ENCODE data around the gene CILP. TPM values are rescaled to one million over a fixed set of nuclear protein-coding genes. Genes with fewer than 3 reads are reported as not detected.

CILP gene
- total and polyA plus RNA-seq, 2 of the 13 experiments (the other 11 are each of a cell fraction or from before 2014, with no cell fraction given) = 0.03 TPM; not detected in 1

DNA sequence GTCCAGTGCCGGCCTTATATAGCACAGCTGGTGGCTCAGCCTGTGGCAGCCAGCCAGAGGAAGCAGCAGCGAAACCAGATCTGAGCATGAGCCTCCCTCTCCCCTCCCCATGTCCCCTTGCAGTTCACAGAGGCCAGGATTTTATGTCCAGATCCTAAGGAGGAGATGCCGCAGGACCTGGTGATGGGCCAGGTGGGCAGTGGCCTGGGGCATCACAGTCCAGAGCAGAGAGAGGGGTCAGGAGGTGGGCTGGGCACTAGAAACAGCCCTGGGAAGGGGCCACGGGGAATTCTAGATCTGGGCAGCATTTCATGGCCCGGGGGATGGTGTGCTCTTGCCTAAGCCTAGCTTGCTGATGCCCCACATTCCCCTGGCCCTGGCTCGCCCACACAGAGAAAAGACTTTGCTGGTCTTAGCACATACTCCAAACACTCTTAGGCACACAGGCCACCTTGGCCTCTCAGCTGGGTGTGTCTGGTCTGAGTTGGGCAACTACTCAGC, 259 bp upstream of the CILP start:
- intact Hi-C loops (cut with micrococcal nuclease; ENCODE audit: unreplicated experiment) = no loop called here
- H3K27ac ChIP-seq (ENCODE audit: extremely low read length, insufficient read depth, low read length) = no peak overlapping the region
- H3K79me2 ChIP-seq (ENCODE audit: insufficient read depth, low read length) = no peaks in the 10 kb centered on the region
- 90% methylated on average over 1 of the region's 6 CpGs for WGBS (ENCODE audit: low lambda C conversion rate)
- H3K4me2 ChIP-seq (ENCODE audit: low read depth, low read length) = no peak overlapping the region
- H4K20me1 ChIP-seq (ENCODE audit: insufficient read depth, low read length) = no peaks in the 10 kb centered on the region
- no TSS peak for BruUV-seq (replicated peaks)
- ChIA-PET POLR2A (interaction anchor here (2.4 kb wide), 1 partner anchor 89 kb away, joined by 7 read pairs; no protein-coding TSS in a partner anchor), CTCF (ENCODE audit: low intra/inter-chr PET ratio, low total read pairs) (interaction anchor here (1.3 kb wide), 1 partner anchor 22 kb away, joined by 4 read pairs; no protein-coding TSS in a partner anchor)
- H3K4me3 ChIP-seq (replicated peaks in 1 of 3; ENCODE audit: insufficient read depth in 1 of 3, low read depth in 2 of 3, low read length in 3 of 3) = no peak overlapping the region; a peak in 1 of 6 replicates
- no peak for FAIRE-seq
- no peaks in the 10 kb centered on the region for H3K36me3 ChIP-seq (replicated peaks in 1 of 2; ENCODE audit: control insufficient read depth in 1 of 2, insufficient read depth in 2 of 2, low read length in 2 of 2)
- no peaks in the 10 kb centered on the region for H3K9me3 ChIP-seq (ENCODE audit: low read length)
- H3K4me1 ChIP-seq (ENCODE audit: insufficient read depth, low read length) = peaks cover 23% of the 10 kb centered on the region
- H3K9ac ChIP-seq (ENCODE audit: insufficient read depth, low read depth, low read length) = no peak overlapping the region
- ATAC-seq = no peak
- no peak overlapping the region for H2AFZ ChIP-seq (ENCODE audit: low read length)
- in situ Hi-C loops (cut with HindIII; ENCODE audit: extremely low pct_ligation_motif_present, low pct_unique_long_range_greater_than_20kb) = no loop called here
- DNase-seq (ENCODE audit: low spot score) = no peak
- peaks cover 5 to 52% of the 10 kb centered on the region in 2 experiments; a peak in 4 of 5 replicates for H3K27me3 ChIP-seq (ENCODE audit: control insufficient read depth in 1 of 2, insufficient read depth in 2 of 2, low read length in 2 of 2)
- TF ChIP-seq, protein P1, sequence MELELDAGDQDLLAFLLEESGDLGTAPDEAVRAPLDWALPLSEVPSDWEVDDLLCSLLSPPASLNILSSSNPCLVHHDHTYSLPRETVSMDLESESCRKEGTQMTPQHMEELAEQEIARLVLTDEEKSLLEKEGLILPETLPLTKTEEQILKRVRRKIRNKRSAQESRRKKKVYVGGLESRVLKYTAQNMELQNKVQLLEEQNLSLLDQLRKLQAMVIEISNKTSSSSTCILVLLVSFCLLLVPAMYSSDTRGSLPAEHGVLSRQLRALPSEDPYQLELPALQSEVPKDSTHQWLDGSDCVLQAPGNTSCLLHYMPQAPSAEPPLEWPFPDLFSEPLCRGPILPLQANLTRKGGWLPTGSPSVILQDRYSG (CRISPR knock-in tag; IDR thresholded peaks at IDR 0.05) = no peak
- TF ChIP-seq POGZ (CRISPR knock-in tag; IDR thresholded peaks at IDR 0.05) = no peak
- TF ChIP-seq TCF7 (IDR thresholded peaks at IDR 0.05; ENCODE audit: low read depth) = no peak
- no peak for TF ChIP-seq ZMYM4 (CRISPR knock-in tag; IDR thresholded peaks at IDR 0.05)
- TF ChIP-seq, protein P2, sequence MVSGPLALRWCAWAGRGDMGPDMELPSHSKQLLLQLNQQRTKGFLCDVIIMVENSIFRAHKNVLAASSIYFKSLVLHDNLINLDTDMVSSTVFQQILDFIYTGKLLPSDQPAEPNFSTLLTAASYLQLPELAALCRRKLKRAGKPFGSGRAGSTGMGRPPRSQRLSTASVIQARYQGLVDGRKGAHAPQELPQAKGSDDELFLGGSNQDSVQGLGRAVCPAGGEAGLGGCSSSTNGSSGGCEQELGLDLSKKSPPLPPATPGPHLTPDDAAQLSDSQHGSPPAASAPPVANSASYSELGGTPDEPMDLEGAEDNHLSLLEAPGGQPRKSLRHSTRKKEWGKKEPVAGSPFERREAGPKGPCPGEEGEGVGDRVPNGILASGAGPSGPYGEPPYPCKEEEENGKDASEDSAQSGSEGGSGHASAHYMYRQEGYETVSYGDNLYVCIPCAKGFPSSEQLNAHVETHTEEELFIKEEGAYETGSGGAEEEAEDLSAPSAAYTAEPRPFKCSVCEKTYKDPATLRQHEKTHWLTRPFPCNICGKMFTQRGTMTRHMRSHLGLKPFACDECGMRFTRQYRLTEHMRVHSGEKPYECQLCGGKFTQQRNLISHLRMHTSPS (CRISPR knock-in tag; IDR thresholded peaks at IDR 0.05; ENCODE audit: low read depth) = no peak
- no peak for TF ChIP-seq KMT2B (CRISPR knock-in tag; IDR thresholded peaks at IDR 0.05)
- no peak for TF ChIP-seq HMG20A (CRISPR knock-in tag; IDR thresholded peaks at IDR 0.05; ENCODE audit: borderline replicate concordance)
- no peak for TF ChIP-seq TBX3 (IDR thresholded peaks at IDR 0.05; ENCODE audit: borderline replicate concordance)
- no peak for TF ChIP-seq SOX13 (IDR thresholded peaks at IDR 0.05)
- TF ChIP-seq SOX13 (CRISPR knock-in tag; conservative IDR thresholded peaks at IDR 0.05 in 1 of 2, IDR thresholded peaks at IDR 0.05 in 1 of 2) = no peak
- TF ChIP-seq, protein P3, sequence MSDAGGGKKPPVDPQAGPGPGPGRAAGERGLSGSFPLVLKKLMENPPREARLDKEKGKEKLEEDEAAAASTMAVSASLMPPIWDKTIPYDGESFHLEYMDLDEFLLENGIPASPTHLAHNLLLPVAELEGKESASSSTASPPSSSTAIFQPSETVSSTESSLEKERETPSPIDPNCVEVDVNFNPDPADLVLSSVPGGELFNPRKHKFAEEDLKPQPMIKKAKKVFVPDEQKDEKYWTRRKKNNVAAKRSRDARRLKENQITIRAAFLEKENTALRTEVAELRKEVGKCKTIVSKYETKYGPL (CRISPR knock-in tag; IDR thresholded peaks at IDR 0.05) = no peak
- no peak for TF ChIP-seq ZNF510 (CRISPR knock-in tag; IDR thresholded peaks at IDR 0.05; ENCODE audit: low read depth)
- TF ChIP-seq, protein P4, sequence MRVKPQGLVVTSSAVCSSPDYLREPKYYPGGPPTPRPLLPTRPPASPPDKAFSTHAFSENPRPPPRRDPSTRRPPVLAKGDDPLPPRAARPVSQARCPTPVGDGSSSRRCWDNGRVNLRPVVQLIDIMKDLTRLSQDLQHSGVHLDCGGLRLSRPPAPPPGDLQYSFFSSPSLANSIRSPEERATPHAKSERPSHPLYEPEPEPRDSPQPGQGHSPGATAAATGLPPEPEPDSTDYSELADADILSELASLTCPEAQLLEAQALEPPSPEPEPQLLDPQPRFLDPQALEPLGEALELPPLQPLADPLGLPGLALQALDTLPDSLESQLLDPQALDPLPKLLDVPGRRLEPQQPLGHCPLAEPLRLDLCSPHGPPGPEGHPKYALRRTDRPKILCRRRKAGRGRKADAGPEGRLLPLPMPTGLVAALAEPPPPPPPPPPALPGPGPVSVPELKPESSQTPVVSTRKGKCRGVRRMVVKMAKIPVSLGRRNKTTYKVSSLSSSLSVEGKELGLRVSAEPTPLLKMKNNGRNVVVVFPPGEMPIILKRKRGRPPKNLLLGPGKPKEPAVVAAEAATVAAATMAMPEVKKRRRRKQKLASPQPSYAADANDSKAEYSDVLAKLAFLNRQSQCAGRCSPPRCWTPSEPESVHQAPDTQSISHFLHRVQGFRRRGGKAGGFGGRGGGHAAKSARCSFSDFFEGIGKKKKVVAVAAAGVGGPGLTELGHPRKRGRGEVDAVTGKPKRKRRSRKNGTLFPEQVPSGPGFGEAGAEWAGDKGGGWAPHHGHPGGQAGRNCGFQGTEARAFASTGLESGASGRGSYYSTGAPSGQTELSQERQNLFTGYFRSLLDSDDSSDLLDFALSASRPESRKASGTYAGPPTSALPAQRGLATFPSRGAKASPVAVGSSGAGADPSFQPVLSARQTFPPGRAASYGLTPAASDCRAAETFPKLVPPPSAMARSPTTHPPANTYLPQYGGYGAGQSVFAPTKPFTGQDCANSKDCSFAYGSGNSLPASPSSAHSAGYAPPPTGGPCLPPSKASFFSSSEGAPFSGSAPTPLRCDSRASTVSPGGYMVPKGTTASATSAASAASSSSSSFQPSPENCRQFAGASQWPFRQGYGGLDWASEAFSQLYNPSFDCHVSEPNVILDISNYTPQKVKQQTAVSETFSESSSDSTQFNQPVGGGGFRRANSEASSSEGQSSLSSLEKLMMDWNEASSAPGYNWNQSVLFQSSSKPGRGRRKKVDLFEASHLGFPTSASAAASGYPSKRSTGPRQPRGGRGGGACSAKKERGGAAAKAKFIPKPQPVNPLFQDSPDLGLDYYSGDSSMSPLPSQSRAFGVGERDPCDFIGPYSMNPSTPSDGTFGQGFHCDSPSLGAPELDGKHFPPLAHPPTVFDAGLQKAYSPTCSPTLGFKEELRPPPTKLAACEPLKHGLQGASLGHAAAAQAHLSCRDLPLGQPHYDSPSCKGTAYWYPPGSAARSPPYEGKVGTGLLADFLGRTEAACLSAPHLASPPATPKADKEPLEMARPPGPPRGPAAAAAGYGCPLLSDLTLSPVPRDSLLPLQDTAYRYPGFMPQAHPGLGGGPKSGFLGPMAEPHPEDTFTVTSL (CRISPR knock-in tag; IDR thresholded peaks at IDR 0.05; ENCODE audit: borderline replicate concordance) = no peak
- TF ChIP-seq ZNF790 (CRISPR knock-in tag; IDR thresholded peaks at IDR 0.05; ENCODE audit: borderline replicate concordance) = no peak
- no peak for TF ChIP-seq ZNF607 (CRISPR knock-in tag; IDR thresholded peaks at IDR 0.05; ENCODE audit: borderline replicate concordance)
- no peak for TF ChIP-seq PAWR (CRISPR knock-in tag; IDR thresholded peaks at IDR 0.05; ENCODE audit: borderline replicate concordance)
